H9 (cell line): ENCODE results near the gene BRAT1. TPM values are rescaled to one million over a fixed set of nuclear protein-coding genes. Genes with fewer than 3 reads are reported as not detected.

Source experiments
- DNase-seq: peaks from one replicate; pipeline ENCODE4 v3.0.0-alpha.2; 2017
- H2AFZ ChIP-seq: one replicate; pipeline ENCODE4 v1.6.1; 2013; ENCODE audit warnings: mild to moderate bottlenecking, low read length, control low read depth, moderate library complexity
- H2AK5ac ChIP-seq: 2 replicates; pipeline ENCODE4 v1.6.1; 2013; ENCODE audit warnings: low read length, control low read depth, mixed read lengths; ENCODE audit not compliant: insufficient read length
- H2BK120ac ChIP-seq: one replicate; pipeline ENCODE4 v1.6.1; 2013; ENCODE audit warnings: low read depth, mild to moderate bottlenecking, low read length, control low read depth, inconsistent platforms; ENCODE audit not compliant: poor library complexity, severe bottlenecking
- H2BK12ac ChIP-seq: 2 replicates; pipeline ENCODE4 v1.6.1; 2013; ENCODE audit warnings: low read length, control low read depth, mixed read lengths, low read depth; ENCODE audit not compliant: insufficient read length
- H2BK15ac ChIP-seq: 2 replicates; pipeline ENCODE4 v1.6.1; 2013; ENCODE audit warnings: low read depth, low read length, control low read depth
- H2BK20ac ChIP-seq: one replicate; pipeline ENCODE4 v1.6.1; 2013; ENCODE audit warnings: low read depth, mild to moderate bottlenecking, low read length, control low read depth, inconsistent platforms; ENCODE audit not compliant: poor library complexity, severe bottlenecking
- H2BK5ac ChIP-seq: 2 replicates; pipeline ENCODE4 v1.6.1; 2013; ENCODE audit warnings: low read length, control low read depth, mixed read lengths; ENCODE audit not compliant: insufficient read length
- H3K14ac ChIP-seq: 2 replicates; pipeline ENCODE4 v1.6.1; 2013; ENCODE audit warnings: low read length, control low read depth; ENCODE audit not compliant: insufficient read depth
- H3K18ac ChIP-seq: 2 replicates; pipeline ENCODE4 v1.6.1; 2013; ENCODE audit warnings: low read depth, mild to moderate bottlenecking, mixed read lengths, low read length, control low read depth; ENCODE audit not compliant: insufficient read length
- H3K23ac ChIP-seq: 2 replicates; pipeline ENCODE4 v1.6.1; 2013; ENCODE audit warnings: low read length, control low read depth, mixed read lengths, low read depth; ENCODE audit not compliant: insufficient read length
- H3K23me2 ChIP-seq: 2 replicates; pipeline ENCODE4 v1.6.1; 2013; ENCODE audit warnings: low read depth, mild to moderate bottlenecking, mixed read lengths, low read length, control low read depth; ENCODE audit not compliant: insufficient read length, poor library complexity, severe bottlenecking
- H3K27ac ChIP-seq: 2 replicates; pipeline ENCODE4 v1.5.1; 2013; ENCODE audit warnings: low read length, control low read depth, mixed read lengths, low read depth; ENCODE audit not compliant: insufficient read length
- H3K27me3 ChIP-seq: 2 replicates; pipeline ENCODE4 v1.6.1; 2013; ENCODE audit warnings: low read length, control low read depth, inconsistent platforms; ENCODE audit not compliant: insufficient read depth
- H3K4ac ChIP-seq: 2 replicates; pipeline ENCODE4 v1.6.1; 2013; ENCODE audit warnings: low read depth, mild to moderate bottlenecking, control low read depth, inconsistent platforms, low read length, moderate library complexity
- H3K4me1 ChIP-seq: 2 replicates; pipeline ENCODE4 v1.6.1; 2013; ENCODE audit warnings: low read length, control low read depth, inconsistent platforms; ENCODE audit not compliant: insufficient read depth
- H3K4me2 ChIP-seq: 2 replicates; pipeline ENCODE4 v1.6.1; 2013; ENCODE audit warnings: low read length, control low read depth, mixed read lengths; ENCODE audit not compliant: insufficient read length, insufficient read depth
- H3K56ac ChIP-seq: 2 replicates; pipeline ENCODE4 v1.6.1; 2013; ENCODE audit warnings: low read depth, mild to moderate bottlenecking, mixed read lengths, low read length, control low read depth; ENCODE audit not compliant: insufficient read length
- H3K79me1 ChIP-seq: 2 replicates; pipeline ENCODE4 v1.6.1; 2013; ENCODE audit warnings: low read depth, mild to moderate bottlenecking, moderate library complexity, low read length, control low read depth, inconsistent platforms; ENCODE audit not compliant: insufficient read depth, poor library complexity, severe bottlenecking
- H3K79me2 ChIP-seq: 2 replicates; pipeline ENCODE4 v1.6.1; 2013; ENCODE audit warnings: low read length, control low read depth, inconsistent platforms; ENCODE audit not compliant: insufficient read depth
- H3K9ac ChIP-seq: 2 replicates; pipeline ENCODE4 v1.6.1; 2013; ENCODE audit warnings: low read length, control low read depth, mixed read lengths; ENCODE audit not compliant: insufficient read length; ENCODE audit errors: extremely low read depth
- H3K9me3 ChIP-seq: one replicate; pipeline ENCODE4 v1.6.1; 2013; ENCODE audit warnings: low read depth, low read length, inconsistent platforms; ENCODE audit not compliant: control insufficient read depth
- H3T11ph ChIP-seq: one replicate; pipeline ENCODE4 v1.6.1; 2013; ENCODE audit warnings: mild to moderate bottlenecking, low read length, control low read depth, inconsistent platforms
- H4K20me1 ChIP-seq: one replicate; pipeline ENCODE4 v1.6.1; 2013; ENCODE audit not compliant: control insufficient read depth, insufficient read length, insufficient read depth
- H4K5ac ChIP-seq: 2 replicates; pipeline ENCODE4 v1.6.1; 2013; ENCODE audit warnings: low read depth, mild to moderate bottlenecking, mixed read lengths, low read length, control low read depth; ENCODE audit not compliant: insufficient read length
- H4K8ac ChIP-seq: replicated peaks from 2 replicates; pipeline ENCODE4 v1.6.1; 2013; ENCODE audit warnings: low read length, control low read depth, mixed read lengths, low read depth; ENCODE audit not compliant: insufficient read length
- H4K91ac ChIP-seq: 2 replicates; pipeline ENCODE4 v1.6.1; 2013; ENCODE audit warnings: low read depth, mild to moderate bottlenecking, moderate library complexity, mixed read lengths, low read length, control low read depth; ENCODE audit not compliant: insufficient read length
- H3K27ac Mint-ChIP-seq, 3 experiments: 2 replicates in 2 of 3; 3 replicates in 1 of 3; pipeline ENCODE4 v1.8.0; 2020 to 2021; ENCODE audit warnings: mixed read lengths in 3 of 3, mild to moderate bottlenecking in 1 of 3, moderate library complexity in 1 of 3
- H3K27me3 Mint-ChIP-seq: 2 replicates; pipeline ENCODE4 v1.8.0; 2021; ENCODE audit warnings: low read depth, mild to moderate bottlenecking, moderate library complexity, mixed read lengths
- H3K36me3 Mint-ChIP-seq, 3 experiments: 2 replicates in 2 of 3; 3 replicates in 1 of 3; pipeline ENCODE4 v1.8.0; 2020 to 2021; ENCODE audit warnings: low read depth in 3 of 3, mixed read lengths in 3 of 3; ENCODE audit not compliant: insufficient read depth in 1 of 3
- H3K4me1 Mint-ChIP-seq, 2 experiments: 2 replicates each; pipeline ENCODE4 v1.8.0; 2020; ENCODE audit warnings: mixed read lengths in 2 of 2
- H3K4me3 Mint-ChIP-seq, 2 experiments: 2 replicates in 1 of 2; 3 replicates in 1 of 2; pipeline ENCODE4 v1.8.0; 2020 to 2021; ENCODE audit warnings: mild to moderate bottlenecking in 2 of 2, mixed read lengths in 2 of 2, moderate library complexity in 1 of 2
- H3K9me3 Mint-ChIP-seq, 2 experiments: 2 replicates in 1 of 2; 3 replicates in 1 of 2; pipeline ENCODE4 v1.8.0; 2020; ENCODE audit warnings: mild to moderate bottlenecking in 2 of 2, mixed read lengths in 2 of 2, moderate library complexity in 1 of 2
- CTCF ChIP-seq: fragments of 200-600 bp; sonication (generic); conservative IDR thresholded peaks from 3 replicates; pipeline ENCODE4 v1.8.0; 2021; ENCODE audit warnings: antibody characterized with exemption, mild to moderate bottlenecking
- WGBS: extraction: QIAGEN DNeasy Blood & Tissue Kit; methylation state at CpG from one replicate; pipeline ENCODE4 v1.1.7; 2013; ENCODE audit warnings: missing lambda C conversion rate, low lambda C conversion rate, mixed read lengths; ENCODE audit not compliant: insufficient read length; ENCODE audit errors: extremely low coverage; 5-methylcytosine and 5-hydroxymethylcytosine counted together
- total RNA-seq: library from RNA; stranded (reverse); gene quantifications from 2 replicates; pipeline ENCODE4 v1.2.1, GENCODE V29; 2021

Gene BRAT1
- total RNA-seq, 1 experiment from 2014 or later = 41.2 TPM

GRCh38 chr7:2545746-2546425 lies 9.4 kb downstream of the BRAT1 start:
- Mint-ChIP-seq H3K27me3 (no peaks in the 10 kb centered on the region), H3K4me1 (no peaks in the 10 kb centered on the region), H3K4me3 (no peak overlapping the region), H3K27ac (no peak overlapping the region), H3K36me3 (peaks cover 15 to 66% (median 61%) of the 10 kb centered on the region in 3 experiments), H3K9me3 (no peaks in the 10 kb centered on the region)
- Histone ChIP-seq H3K14ac (no peak overlapping the region), H3K4me2 (no peak overlapping the region), H3K56ac (no peak overlapping the region), H3K4ac (no peak overlapping the region), H2BK15ac (no peak overlapping the region), H3K18ac (no peak overlapping the region), H4K8ac (no peak overlapping the region), H3K27me3 (no peaks in the 10 kb centered on the region), H2BK5ac (no peak overlapping the region), H3K9ac (no peak overlapping the region), H3K79me2 (no peaks in the 10 kb centered on the region), H2AK5ac (no peak overlapping the region), H3K23ac (no peak overlapping the region), H2BK12ac (no peak overlapping the region), H2BK20ac (no peak overlapping the region), H3K23me2 (no peaks in the 10 kb centered on the region), H3K27ac (no peak overlapping the region), H2BK120ac (no peak overlapping the region), H2AFZ (no peak overlapping the region), H4K91ac (no peak overlapping the region), H3K79me1 (no peaks in the 10 kb centered on the region), H4K20me1 (no peaks in the 10 kb centered on the region), H3T11ph (no peak overlapping the region), H4K5ac (no peak overlapping the region), H3K9me3 (no peaks in the 10 kb centered on the region), H3K4me1 (no peaks in the 10 kb centered on the region)
- no peak for TF ChIP-seq CTCF
- no CpG with 5 or more reads among the region's 20 CpGs for WGBS
- no peak for DNase-seq
